ENCODE results near the gene CACNA2D3.

The CACNA2D3 gene

DNA sequence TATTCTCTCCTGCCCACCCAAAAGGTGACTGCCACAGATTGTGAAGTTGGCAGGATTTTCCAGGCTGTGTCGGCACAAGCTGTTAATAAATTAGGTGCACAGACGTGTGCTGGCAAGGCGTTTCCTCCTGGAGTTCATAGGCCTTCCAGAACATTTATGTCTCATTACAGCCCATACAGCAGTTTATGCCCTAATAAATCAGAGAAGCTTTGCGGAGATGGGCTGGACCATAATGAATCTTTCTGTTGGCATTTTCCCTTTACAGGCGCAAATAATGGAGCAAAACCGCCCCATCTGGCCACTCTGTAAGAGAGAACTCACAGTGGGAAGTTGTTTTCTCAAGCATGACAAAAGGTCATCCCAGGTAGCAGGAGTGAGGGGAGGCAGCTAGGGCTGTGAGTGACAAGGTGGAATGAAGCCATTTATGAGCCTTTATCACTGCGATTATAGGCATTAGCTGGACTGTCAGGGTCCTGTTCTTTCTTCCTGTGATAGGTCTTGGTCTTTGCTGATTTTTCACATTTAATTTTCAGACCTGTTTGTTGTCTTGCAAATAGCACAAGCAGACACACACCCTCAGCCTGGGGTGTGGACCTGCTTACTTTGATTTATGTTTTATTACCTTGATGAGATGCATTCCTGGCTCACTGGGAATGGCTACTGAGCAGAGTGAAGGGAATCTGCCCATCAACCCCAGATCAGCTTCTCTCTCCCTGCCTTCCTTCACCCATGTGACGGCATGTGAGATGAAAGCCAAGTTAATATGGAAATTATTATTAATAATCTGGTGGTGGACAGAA lies 548.0 kb downstream of the CACNA2D3 start:
- peak; percentile 40 for DNase-seq (ENCODE audit: low read depth, low spot score)

DNA sequence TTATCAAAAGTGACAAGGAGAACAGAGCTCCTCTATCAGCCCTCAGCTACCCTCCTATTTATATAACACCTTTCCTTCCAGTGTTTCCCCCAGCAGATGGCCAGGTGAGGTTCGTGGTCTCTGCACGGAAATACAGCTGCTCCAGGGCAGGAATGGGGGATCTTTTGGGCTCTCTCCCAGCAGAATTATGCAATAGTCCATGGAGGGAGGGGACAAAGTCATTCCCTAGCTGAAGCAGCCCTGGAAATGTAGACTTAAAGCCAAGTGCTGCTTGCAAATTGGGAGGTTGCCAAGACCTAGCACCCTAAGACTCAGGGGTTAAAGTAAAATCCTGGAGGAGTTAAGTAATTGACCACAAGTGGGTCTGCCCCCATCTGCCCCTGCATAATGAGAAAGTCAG lies 549.2 kb downstream of the CACNA2D3 start:
- DNase-seq (ENCODE audit: low read depth, low spot score) = no peak

DNA sequence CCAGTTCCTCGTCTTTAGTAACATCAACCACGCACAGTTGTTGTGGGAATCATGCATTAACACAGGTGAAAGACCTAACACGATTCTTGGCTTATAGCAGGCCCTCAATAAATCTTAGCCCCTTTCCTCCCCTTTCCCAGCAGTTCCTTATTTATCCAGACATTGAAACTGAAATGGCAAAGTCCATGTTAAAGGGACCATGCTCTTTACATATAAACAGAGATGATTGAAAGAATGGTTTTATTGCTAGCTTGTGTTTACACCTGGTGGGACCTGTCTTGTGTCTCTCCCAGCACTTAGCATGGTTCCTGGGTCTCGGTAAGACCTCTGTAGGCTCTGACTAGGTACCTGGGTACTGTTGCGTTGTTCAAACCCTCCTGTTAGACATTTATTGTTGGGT lies 553.7 kb downstream of the CACNA2D3 start:
- DNase-seq (ENCODE audit: low read depth, low spot score) = no peak

DNA sequence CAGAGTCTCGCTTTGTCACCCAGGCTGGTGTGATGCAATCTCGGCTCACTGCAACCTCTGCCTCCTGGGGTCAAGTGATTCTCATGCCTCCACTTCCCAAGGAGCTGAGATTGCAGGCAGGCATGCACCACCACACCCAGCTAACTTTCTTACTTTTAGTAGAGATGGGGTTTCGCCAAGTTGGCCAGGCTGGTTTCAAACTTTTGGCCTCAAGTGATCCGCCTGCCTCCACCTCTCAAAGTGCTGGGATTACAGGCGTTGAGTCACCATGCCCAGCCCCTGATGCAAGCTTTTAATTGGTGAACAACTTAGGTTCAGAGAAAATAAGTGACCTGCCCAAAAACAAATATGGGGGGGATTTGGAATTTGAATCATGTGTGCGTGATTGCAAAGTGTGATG lies 559.4 kb downstream of the CACNA2D3 start:
- DNase-seq (ENCODE audit: low read depth, low spot score) = no peak

DNA sequence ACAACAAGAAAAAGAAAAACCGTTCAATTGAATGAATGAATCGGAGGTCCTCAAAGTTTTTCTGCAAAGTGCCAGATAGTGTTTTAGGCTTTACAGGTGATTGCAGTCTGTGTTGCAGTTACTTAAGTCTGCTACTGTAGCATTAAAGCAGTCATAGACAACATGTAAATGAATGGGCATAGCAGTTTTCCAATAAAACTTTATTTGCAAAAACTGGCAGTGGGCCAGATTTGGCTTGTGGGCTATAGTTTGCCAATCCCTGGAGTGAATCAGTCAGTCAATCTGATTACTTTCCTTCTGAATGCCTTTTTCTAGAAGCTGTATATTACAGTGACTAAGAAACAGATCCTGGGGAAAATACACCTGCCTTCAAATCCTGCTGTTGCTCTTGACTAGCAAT lies 562.9 kb downstream of the CACNA2D3 start:
- no peak for DNase-seq (ENCODE audit: low read depth, low spot score)

DNA sequence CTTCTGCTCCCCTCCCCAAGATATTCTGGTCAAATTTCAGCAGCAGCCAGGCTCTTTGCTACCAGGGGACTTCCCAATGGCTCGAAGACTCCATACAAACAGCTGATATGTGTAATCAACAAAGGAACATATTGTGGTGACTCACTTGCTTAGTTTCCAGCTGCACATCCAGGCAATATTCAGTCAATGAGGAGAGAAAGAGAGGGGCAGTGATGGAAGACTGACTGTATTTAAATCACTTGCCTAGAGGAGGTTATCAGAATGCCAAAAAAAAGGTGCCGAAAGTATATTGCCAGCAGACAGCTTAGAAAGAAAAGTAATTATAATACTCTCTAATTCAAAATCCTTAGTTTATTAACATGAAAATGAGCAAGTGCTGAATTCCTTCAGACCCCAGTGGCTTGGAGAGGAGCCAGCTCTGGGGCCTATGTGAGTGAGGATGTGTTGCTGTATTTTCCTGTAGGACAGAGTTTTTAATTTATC lies 569.0 kb downstream of the CACNA2D3 start:
- DNase-seq (ENCODE audit: low read depth, low spot score) = no peak

DNA sequence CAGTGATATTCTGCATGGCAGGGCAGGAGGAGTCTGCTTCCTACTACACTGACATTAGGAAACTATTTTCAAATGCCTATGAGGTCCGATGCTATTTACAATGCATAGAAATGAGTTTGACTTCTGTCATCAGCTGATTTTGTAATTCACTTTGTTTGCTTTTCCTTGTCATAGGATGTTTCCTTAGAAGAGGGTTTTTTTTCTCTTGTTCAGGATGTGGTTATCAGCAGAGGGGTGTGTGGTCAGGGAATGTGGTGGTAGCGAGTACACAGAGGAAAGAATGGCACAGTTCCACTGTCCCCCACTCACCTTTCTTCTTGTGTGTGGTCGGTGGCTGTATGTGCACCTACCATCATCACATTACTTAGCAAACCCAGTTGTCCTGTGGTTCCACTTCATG lies 574.0 kb downstream of the CACNA2D3 start:
- no peak for DNase-seq (ENCODE audit: low read depth, low spot score)

DNA sequence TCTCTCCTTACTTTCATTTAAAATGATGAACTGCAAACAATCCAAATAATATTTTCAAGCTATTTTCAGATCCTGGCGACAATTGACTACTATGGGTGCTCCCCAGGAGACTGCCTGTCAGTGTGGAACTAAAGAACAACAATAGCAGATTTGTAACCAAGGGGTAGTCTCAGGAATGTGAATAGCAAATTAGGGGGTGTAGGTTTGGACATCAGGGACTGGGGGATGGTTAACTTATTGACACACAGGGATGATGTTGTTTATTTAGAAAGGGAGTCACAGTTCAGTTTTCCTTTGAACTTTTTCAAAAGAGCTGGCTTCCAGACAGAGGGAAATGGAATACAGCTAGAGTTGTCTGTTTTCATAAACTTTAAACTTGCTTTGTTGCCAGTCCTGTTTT lies 575.7 kb downstream of the CACNA2D3 start:
- DNase-seq (ENCODE audit: low read depth, low spot score) = no peak

DNA sequence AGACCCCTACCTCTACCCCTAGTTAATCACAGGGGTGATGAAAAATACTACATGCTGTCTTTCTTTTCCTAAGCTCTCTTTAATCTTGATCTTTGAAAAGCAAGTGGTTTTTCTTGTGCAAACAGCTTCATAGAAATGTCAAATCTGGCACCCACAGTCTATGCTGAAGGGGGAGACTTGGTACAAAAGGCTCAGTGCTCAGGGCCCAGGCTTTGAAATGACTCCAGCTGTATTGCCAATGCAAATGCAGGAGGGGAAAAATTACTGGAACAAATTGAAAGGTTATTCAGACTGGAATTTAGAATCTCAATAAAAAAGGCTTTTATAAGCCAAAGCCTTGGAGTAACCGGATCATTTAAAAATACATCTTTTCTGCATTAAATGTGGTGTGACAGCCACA lies 581.6 kb downstream of the CACNA2D3 start:
- no peak for DNase-seq (ENCODE audit: low read depth, low spot score)

DNA sequence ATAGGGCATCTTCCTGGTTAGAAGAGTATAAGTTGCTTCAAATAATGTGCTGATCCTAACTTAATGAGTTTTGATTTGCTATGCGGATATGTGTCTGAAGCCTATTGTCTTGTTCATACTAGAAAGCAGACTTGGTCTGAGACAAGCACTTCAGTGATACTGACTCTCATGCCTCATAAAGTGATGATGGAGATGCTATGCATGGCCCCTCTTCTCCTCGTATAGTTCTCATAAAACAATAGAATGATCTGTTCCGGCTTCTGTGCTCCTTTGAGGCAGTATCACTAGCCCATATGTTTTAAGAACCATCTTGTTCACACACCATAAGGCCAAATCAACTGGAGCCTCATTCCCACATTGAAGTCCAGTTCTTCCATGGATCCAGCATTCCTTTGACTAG lies 583.4 kb downstream of the CACNA2D3 start:
- DNase-seq (ENCODE audit: low read depth, low spot score) = no peak

DNA sequence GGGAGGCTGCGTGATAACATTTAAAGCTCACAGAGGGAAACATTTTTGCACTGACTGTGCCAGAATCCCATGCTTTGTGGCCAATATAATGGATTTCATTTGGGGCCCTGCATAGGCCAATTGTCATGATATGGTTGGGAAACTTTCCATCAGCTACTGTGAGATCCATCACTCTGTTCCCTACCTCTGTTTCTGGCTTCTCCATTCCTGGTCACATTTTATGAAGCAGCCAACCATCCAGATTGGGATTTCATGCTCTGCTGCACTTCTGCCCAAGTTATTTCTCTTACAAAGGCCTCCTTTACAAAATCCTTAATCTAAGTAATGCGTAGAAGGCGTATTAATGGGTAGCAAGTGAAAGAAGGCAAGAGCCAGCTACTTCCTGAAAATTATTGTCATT lies 584.4 kb downstream of the CACNA2D3 start:
- no peak for DNase-seq (ENCODE audit: low read depth, low spot score)

DNA sequence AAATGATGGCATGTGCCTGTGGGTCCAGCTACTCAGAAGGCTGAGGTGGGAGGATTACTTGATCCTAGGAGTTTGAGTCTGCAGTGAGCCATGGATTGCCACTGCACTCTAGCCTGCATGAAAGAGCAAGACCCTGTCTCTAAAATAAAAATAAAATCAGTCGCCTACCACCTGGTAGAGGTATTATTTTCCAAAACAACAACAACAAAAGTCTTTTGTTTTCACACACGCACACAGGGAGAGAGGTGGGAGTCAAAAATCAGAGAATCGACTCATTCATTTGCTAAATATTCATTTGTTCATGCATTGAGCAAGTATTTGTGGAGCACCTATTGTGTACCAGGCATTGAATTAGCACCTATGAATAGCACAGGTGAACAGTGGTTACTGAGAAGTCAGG lies 587.4 kb downstream of the CACNA2D3 start:
- DNase-seq (ENCODE audit: low read depth, low spot score) = no peak

DNA sequence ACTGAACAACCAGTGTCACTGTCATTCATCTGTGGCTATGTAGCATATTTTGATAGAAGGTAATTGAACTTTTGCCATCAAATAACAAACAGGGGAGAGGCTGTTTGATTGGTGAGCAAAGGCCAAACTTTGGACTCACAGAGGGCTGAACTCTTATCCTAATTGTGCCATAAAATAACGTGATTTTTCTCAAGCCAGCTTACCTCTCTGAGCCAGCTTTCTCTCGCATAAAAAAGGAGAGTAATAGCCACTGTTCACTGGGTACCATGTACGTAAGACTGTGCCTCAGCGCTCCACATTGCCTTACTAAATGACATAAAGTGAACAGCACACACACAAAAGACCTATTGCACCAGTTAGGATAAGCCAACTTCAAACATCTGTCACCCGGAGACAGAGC lies 588.6 kb downstream of the CACNA2D3 start:
- DNase-seq (ENCODE audit: low read depth, low spot score) = no peak

DNA sequence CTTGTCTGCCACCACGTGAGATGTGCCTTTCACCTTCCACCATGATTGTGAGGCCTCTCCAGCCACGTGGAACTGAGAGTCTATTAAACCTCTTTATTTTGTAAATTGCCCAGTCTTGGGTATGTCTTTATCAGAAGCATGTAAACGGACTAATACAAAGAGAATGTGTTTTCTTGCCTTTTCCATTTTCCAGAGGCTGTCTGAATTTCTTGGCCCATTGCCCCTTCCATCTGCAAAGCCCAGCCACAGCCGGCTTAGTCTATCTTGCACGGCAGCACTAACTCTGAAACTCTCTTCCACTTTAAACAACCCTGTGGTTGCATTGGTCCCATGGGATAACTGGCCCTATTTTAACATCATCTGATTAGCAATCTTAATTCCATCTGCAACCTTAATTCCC lies 590.2 kb downstream of the CACNA2D3 start:
- no peak for DNase-seq (ENCODE audit: low read depth, low spot score)

DNA sequence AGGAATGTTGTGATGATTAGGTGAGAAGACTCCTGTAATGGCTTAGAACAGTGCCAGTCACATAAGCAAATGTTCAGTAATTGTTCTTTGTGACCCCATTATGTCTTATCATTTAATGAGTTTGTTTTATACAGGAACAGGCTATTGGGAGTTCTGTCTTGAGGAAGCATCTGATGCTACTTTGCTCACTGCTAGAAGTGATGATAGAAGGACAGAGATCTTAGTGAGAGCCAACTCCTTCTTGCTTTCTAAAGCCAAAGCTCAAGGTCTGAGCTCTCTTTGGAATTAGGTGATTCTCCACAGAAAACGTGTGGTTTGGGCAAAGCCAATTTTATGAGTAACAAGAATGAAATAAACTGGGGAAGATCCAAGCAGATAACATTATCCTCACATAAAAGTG lies 590.7 kb downstream of the CACNA2D3 start:
- DNase-seq (ENCODE audit: low read depth, low spot score) = no peak

DNA sequence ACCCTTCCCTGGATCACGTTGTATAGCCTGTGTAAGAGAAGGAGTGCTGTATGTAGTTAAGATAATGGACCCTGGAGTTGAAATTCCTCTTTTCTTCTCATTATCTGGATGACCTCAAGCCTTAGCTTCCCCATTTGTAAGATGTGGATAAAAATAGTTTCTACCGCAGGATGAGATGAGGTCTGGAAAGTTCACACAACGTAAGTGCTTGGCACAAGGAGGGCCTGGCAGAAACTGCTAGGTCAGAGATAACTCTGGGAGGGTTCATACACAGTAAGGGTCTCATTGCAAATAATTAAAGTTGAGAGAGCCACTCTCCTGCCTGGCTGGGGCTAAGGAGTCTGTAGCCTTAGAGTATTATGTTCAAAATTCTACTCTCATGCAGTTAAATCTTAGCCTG lies 591.1 kb downstream of the CACNA2D3 start:
- no peak for DNase-seq (ENCODE audit: low read depth, low spot score)

DNA sequence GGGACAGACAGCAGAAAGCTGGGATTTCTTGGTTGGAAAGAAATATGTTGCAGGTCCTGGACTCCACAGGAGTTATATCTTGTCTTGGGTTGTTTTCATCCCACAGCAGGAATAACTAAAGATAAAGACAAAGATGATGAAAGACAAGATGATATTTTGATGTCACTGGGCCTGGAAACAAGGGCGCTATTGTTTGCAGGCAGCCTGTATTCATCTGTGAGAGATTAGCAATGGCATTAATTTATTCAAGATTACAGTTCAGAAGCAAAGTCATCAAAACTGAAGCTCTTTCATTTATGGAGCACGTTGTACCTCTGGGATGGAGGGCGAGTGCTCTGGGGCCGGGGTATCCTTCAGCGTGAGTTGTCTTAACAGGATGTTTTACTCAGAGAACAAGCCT lies 591.7 kb downstream of the CACNA2D3 start:
- DNase-seq (ENCODE audit: low read depth, low spot score) = no peak

DNA sequence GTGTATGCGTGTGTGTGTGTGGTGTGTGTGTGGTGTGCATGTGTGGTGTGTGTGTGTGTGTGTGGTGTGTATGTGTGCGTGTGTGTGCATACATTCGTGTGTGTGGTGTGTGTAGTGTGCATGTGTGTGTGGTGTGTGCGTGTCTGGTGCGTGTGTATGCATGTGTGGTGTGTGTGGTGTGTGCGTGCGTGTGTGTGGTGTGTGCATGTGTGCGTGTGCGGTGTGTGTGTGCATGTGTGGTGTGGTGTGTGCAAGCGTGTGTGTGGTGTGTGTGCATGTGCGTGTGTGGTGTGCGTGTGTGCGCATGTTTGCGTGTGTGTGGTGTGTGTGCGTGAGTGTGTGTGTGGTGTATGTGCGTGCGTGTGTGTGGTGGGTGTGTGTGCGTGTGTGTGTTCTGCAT lies 595.2 kb downstream of the CACNA2D3 start:
- DNase-seq (ENCODE audit: low read depth, low spot score) = no peak

DNA sequence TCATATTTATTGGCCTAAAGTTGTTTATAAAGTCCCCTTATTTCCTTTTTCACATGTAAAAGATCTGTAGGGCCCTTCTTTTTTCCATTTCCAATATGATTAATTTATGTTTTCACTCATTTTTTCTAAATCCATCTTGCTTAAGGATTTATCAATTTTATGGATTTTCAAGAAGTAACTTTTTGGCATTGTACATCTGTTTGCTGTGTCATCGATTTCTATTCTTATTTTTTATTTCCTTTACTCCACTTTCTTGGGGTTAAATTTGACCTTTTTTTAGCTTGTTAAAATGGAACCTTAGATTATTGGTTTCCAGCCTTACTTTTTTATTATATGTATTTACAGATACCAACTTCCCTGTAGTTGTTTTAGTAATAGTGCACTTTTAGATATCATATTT lies 597.6 kb downstream of the CACNA2D3 start:
- no peak for DNase-seq (ENCODE audit: low read depth, low spot score)

DNA sequence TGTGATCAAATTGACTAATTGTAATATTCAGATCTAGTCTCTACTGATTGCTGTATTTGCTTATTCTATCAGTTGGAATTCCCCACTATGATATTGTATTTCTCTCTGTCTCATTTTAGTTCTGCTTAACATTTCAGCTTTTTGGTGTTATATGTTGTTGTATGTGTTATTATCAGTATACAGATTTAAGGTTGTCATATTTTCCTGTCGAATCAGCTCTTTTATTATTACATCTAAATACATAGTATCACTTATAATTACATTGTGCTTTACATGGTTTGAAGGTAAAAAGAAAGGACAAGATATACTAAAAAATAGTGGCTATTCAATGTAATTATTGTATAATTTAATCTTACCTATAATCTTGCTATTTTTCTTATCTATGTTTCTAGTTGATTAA lies 598.3 kb downstream of the CACNA2D3 start:
- no peak for DNase-seq (ENCODE audit: low read depth, low spot score)

DNA sequence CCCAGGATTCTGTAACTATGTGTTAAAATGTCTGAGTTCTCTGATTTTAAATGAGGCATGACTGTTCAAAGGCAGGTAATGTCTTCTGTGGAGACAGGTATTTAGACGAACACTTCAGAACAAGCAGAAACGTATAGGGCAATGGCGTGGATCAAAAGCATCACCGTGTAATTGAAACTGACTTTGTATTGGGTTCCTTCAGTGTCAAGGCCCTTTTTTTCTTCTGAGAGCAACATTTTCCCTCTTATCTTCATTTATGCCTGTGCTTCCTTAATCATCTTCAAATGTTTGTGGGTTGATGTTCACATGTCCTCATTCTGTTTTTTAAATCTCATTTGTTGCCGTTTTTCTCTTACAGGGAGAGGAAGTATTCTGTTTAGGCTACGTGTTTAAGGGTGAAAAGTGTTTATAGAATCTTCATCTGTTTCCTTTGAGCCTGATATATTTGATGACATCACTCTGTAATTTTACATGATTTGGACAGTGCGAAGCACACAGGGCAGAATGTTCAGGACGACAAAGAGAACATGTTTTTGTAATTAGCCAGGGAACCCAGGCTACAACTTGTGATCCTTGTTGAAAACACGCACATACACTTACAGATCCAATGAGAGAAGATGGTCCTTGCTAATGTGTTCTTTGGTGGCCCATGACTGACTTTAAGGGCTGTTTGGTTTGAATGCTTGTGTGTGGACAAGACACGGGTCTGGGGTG lies 609.5 kb downstream of the CACNA2D3 start:
- DNase-seq (ENCODE audit: low read depth, low spot score) = no peak

DNA sequence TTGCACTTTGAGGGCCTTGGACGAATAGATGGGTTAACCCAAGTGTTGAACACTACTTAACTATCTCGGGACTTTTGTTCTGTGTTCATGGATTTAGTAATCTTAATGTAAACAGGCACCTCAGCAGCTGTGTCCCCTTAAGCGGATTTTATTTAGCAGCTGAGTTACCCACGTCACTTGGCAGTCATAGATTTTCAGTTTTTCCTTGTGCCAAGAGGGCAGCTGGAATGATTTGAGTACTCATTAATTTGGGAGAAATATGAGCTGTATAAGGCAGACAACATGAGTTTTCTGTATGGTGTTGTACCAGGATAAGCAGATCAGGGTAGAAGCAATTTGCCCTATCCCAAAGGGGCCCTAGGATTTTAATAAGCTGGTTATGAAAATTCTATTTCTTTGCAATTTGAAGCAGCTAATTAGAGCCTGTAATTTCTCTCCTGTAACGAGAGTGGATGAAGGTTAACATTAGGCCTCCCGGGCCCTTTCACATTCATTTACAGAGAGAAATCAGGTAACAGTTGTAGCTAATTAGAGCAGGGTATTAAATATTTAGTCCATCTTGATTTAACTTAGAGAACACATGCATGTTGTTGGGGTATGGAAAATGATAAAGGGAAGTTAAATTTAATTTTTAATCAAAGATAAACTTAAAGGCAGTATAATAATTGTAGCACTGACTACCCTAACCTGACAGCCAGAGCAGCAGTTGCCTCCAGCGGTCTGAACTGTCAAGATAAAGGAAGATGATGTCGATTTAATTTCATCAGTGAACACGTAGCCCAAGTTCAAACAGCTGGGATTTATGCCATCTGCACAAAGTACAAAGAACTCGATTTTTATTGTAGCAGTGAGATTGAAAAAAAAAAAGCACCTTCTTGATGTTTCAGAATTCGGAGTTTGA lies 611.0 kb downstream of the CACNA2D3 start:
- no peak for DNase-seq (ENCODE audit: low read depth, low spot score)
